Thyroid gland (tissue), 4 donors: Measurements from ENCODE around the gene UBA1. TPM values are rescaled to one million over a fixed set of nuclear protein-coding genes. Genes with fewer than 3 reads are reported as not detected.

Experiments used
- DNase-seq, 2 donors: peaks; one replicate each; pipeline ENCODE4 v3.0.0-alpha.2; 2019
- H3K27ac ChIP-seq, 3 donors: fragments of 200-600 bp; sonication (generic); 1 replicate in 2 of 3; 2 replicates in 1 of 3; pipeline ENCODE4 v1.5.1; 2016 to 2019; ENCODE audit warnings: mild to moderate bottlenecking in 1 of 3, moderate library complexity in 1 of 3
- H3K27me3 ChIP-seq: fragments of 200-600 bp; sonication (generic); one replicate; pipeline ENCODE4 v1.5.1; 2019
- H3K36me3 ChIP-seq, 2 donors: fragments of 200-600 bp; sonication (generic); one replicate each; pipeline ENCODE4 v1.5.1; 2016 to 2019
- H3K4me1 ChIP-seq, 2 donors: fragments of 200-600 bp; sonication (generic); one replicate each; pipeline ENCODE4 v1.5.1; 2017 to 2019
- H3K4me3 ChIP-seq, 3 donors: fragments of 200-600 bp; sonication (generic); replicated peaks in 1 of 3; 1 replicate in 2 of 3; 2 replicates in 1 of 3; pipeline ENCODE4 v1.5.1; 2016; ENCODE audit warnings: mild to moderate bottlenecking in 1 of 3
- H3K9me3 ChIP-seq: fragments of 200-600 bp; sonication (generic); one replicate; pipeline ENCODE4 v1.5.1; 2017
- POLR2A ChIP-seq, 2 donors: fragments of 450-650 bp; IDR thresholded peaks; one replicate each; pipeline ENCODE4 v1.6.1; 2017; ENCODE audit warnings: antibody characterized with exemption in 2 of 2, mild to moderate bottlenecking in 2 of 2, moderate library complexity in 1 of 2
- whole genome bisulfite sequencing, 2 donors: methylation state at CpG; one replicate each; pipeline ENCODE4 v1.1.5; 2017; 5-methylcytosine and 5-hydroxymethylcytosine counted together
- intact Hi-C: fragments of 100-400 bp; cut with DNase I; formaldehyde crosslinking; loops from one replicate; pipeline ENCODE4 v1.15.1; 2023
- total RNA-seq, 4 donors: library from RNA; depleted of rRNA; stranded (reverse); fragments of >200 nt; gene quantifications; one replicate each; pipeline ENCODE4 v1.2.3, GENCODE V29; 2016
- TF ChIP-seq, protein P1 (sequence below), 6 experiments: fragments of 200-600 bp in 3 of 6; fragments of 450-650 bp in 3 of 6; sonication (generic) in 3 of 6; IDR thresholded peaks; one replicate each; pipeline ENCODE4 v1.5.1; 2016 to 2019; ENCODE audit warnings: antibody characterized with exemption in 6 of 6, mild to moderate bottlenecking in 2 of 6, inconsistent platforms in 1 of 6, moderate library complexity in 1 of 6

Gene UBA1
- total RNA-seq, 4 donors from 2014 or later, result 159 to 293 (median 201) TPM

GRCh38 chrX:47216393-47216925 lies 22.8 kb downstream of the UBA1 start:
- Histone ChIP-seq H3K9me3 (no peaks in the 10 kb centered on the region), H3K27ac (peak overlapping the region in 1 of 3 donors; percentile 71), H3K4me3 (no peak overlapping the region), H3K27me3 (no peaks in the 10 kb centered on the region), H3K4me1 (peaks cover 0 to 22% of the 10 kb centered on the region in 2 donors), H3K36me3 (peaks cover 42 to 43% of the 10 kb centered on the region in 2 donors)
- intact Hi-C loops, result no loop called here
- no peak for DNase-seq
- TF ChIP-seq POLR2A (IDR thresholded peaks at IDR 0.05), result no peak
- WGBS, 2 donors, result 88 to 91% methylated on average over 5 to 8 of the region's 8 CpGs

GRCh38 chrX:47217121-47217851 lies 23.7 kb downstream of the UBA1 start:
- 15 to 16% methylated on average over 19 to 22 of the region's 22 CpGs for WGBS, 2 donors
- no peak for DNase-seq
- intact Hi-C loops, result no loop called here

DNA sequence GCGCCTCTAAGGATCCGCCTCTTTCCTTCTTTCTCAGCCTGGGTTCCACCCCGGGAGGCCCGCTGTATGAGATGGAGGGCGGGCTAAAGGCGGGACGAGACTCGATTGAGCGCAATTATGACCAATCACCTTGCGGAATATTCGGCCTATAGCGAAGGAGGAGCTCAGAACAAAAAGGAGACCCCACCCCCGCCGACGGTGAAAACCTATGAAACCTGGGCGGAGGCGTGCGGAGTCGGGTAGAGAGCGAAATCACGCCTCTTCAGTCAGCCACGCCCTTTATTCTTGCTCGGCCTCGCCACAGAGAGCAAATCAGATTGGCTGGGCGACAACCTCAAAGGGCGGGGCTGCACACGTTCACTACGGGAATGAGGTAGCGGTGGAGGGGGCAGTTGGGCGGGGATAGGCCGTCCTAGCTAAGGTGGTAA lies 24.2 kb downstream of the UBA1 start:
- 0% methylated on average over 9 to 21 of the region's 31 CpGs for WGBS, 2 donors
- Histone ChIP-seq H3K36me3 (peaks cover 28 to 29% of the 10 kb centered on the region in 2 donors), H3K27me3 (no peaks in the 10 kb centered on the region), H3K27ac (peak overlapping the region; percentile 87 to 97 (median 92)), H3K4me1 (peaks cover 0 to 22% of the 10 kb centered on the region in 2 donors), H3K9me3 (no peaks in the 10 kb centered on the region), H3K4me3 (peak overlapping the region in 2 of 3 donors; percentile 66 to 75)
- peak; percentile 98 for DNase-seq
- intact Hi-C loops, result no loop called here
- TF ChIP-seq, protein P1, sequence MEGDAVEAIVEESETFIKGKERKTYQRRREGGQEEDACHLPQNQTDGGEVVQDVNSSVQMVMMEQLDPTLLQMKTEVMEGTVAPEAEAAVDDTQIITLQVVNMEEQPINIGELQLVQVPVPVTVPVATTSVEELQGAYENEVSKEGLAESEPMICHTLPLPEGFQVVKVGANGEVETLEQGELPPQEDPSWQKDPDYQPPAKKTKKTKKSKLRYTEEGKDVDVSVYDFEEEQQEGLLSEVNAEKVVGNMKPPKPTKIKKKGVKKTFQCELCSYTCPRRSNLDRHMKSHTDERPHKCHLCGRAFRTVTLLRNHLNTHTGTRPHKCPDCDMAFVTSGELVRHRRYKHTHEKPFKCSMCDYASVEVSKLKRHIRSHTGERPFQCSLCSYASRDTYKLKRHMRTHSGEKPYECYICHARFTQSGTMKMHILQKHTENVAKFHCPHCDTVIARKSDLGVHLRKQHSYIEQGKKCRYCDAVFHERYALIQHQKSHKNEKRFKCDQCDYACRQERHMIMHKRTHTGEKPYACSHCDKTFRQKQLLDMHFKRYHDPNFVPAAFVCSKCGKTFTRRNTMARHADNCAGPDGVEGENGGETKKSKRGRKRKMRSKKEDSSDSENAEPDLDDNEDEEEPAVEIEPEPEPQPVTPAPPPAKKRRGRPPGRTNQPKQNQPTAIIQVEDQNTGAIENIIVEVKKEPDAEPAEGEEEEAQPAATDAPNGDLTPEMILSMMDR (IDR thresholded peaks at IDR 0.05), result no peak
- TF ChIP-seq POLR2A (IDR thresholded peaks at IDR 0.05), result no peak

More at GRCh38 chrX:47217121-47217851, 23.7 kb downstream of the UBA1 start:
- Histone ChIP-seq H3K36me3 (peaks cover 34 to 35% of the 10 kb centered on the region in 2 donors), H3K4me1 (peaks cover 0 to 22% of the 10 kb centered on the region in 2 donors), H3K27ac (peak overlapping the region; percentile 39 to 71 (median 64)), H3K9me3 (no peaks in the 10 kb centered on the region), H3K27me3 (no peaks in the 10 kb centered on the region), H3K4me3 (peak overlapping the region in 1 of 3 donors; percentile 8)
- TF ChIP-seq, protein P1 (IDR thresholded peaks at IDR 0.05), result no peak

DNA sequence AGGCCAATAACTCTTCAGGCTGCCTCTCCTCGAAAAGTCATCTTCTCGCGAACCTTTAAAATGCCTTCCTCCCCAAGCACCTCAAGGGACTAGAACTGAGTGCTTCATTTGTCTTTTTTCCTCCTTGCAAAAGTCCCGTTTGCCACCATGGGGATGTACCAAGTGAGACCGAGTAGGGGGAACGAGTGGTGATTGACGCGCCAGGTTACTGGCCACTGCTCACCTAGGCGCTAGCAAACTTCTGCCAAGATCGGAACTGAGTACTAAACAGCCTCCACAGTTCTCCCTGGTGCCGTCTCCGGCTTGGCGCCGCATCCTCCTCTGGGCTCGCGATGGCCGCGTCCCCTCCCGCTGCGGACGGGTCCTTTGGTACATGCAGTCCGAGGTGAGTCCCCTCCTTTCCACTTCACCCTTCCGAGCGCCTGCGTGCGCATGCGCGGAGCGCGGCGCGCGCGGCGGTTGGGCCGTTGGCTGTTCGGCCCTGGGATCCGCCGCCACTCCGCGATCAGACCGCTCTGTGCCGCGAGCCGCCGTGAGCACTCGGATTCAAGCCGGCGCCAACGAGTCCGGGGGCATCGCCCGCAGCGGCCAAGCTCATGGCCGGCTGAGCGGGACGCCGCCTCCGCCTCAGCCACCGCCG lies 24.8 kb downstream of the UBA1 start, which contains the start of gene CDK16:
Gene CDK16 (plus strand): TSS at position 402 of the 640 bp plus-strand sequence. CDS start 4,877 bp downstream, outside the sequence.
- DNase-seq, result peak; percentile 67 to 70
- H3K27ac ChIP-seq, result peak within 1 kb of the TSS; percentile 87 to 97 (median 92)
- peaks cover 24 to 26% of the 10 kb centered on the region in 2 donors for H3K36me3 ChIP-seq

More for the DNA sequence above, 24.8 kb downstream of the UBA1 start, which contains the start of gene CDK16:
- Histone ChIP-seq H3K27me3 (no peaks in the 10 kb centered on the region), H3K9me3 (no peaks in the 10 kb centered on the region), H3K4me3 (peak within 1 kb of the TSS; percentile 53 to 75 (median 66)), H3K4me1 (peaks cover 0 to 22% of the 10 kb centered on the region in 2 donors)
- intact Hi-C loops, result no loop called here
- WGBS, 2 donors, result 0% methylated on average over 6 of the region's 61 CpGs
- TF ChIP-seq, protein P1 (IDR thresholded peaks at IDR 0.05), result no peak
- peak; percentile 21 to 90 for TF ChIP-seq POLR2A (IDR thresholded peaks at IDR 0.05)
